WI38 (cell line): ENCODE measurements around the gene PPEF1.

ENCODE experiments used
- H3K4me3 ChIP-seq: 2 replicates; pipeline ENCODE4 v1.5.1; 2011; ENCODE audit warnings: low read depth, mild to moderate bottlenecking, control low read depth, low read length
- TF ChIP-seq, protein P1 (sequence below): IDR thresholded peaks from 2 replicates; pipeline ENCODE4 v1.5.1; 2012; ENCODE audit warnings: low read depth, mild to moderate bottlenecking, control low read depth, low read length

PPEF1 gene

DNA sequence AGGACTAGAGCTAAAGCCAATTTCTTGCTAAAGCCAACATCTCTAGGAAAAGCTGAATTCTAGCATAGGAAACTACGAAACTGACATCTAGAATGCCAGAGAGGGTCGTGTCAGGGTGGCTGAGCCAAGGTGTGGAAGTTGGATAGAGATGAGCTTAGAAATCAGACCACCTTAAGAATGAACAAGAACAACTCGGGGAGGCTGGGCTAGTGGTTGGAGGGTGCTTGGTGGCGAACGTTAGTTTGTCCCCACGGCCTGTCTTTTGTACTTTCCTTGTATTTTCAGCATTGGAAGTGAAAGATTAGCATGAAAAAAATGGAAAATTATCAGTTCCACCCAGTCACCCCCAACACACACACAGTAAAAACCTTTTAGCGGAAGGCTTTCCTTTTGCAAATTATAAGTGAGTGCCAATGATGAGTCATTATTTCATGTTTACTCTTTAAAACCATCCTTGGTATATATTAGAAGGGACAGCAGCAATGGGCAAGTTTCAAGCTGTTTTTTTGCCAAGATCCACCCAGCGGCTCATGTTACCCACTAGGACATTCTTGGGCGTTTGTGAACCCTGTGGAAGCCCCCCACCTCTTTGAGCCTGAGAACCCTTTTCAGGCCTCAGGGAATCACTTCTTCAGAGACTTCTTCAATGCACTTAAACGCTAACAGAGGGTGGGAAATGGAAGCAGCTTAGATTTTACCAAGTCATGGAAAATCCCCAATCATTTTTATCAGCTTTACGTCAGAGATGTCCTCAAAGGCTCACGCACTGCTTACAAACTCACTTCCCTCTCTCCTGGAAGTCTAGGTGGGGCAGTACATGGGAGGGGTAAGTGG is 4.9 kb upstream of the PPEF1 start:
- no peak overlapping the region for H3K4me3 ChIP-seq
- TF ChIP-seq, protein P1, sequence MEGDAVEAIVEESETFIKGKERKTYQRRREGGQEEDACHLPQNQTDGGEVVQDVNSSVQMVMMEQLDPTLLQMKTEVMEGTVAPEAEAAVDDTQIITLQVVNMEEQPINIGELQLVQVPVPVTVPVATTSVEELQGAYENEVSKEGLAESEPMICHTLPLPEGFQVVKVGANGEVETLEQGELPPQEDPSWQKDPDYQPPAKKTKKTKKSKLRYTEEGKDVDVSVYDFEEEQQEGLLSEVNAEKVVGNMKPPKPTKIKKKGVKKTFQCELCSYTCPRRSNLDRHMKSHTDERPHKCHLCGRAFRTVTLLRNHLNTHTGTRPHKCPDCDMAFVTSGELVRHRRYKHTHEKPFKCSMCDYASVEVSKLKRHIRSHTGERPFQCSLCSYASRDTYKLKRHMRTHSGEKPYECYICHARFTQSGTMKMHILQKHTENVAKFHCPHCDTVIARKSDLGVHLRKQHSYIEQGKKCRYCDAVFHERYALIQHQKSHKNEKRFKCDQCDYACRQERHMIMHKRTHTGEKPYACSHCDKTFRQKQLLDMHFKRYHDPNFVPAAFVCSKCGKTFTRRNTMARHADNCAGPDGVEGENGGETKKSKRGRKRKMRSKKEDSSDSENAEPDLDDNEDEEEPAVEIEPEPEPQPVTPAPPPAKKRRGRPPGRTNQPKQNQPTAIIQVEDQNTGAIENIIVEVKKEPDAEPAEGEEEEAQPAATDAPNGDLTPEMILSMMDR: no peak

DNA sequence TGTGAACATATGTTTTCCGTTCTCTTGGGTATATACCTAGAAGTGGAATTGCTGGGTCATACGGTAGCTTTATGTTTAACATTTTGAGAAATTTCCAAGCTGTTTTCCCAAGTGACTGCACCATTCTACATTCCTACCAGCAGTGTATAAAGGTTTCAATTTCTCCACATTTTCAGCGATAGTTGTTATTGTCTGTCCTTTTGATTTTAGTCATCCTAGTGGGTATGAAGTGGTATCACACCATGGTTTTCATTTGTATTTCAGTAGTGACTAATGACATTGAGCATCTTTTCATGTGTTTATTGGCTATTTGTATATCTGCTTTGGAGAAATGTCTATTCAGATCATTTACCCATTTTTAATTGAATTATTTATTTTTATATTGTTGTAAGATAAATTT is 2.4 kb downstream of the PPEF1 start:
- TF ChIP-seq, protein P1: no peak
- no peak overlapping the region for H3K4me3 ChIP-seq

DNA sequence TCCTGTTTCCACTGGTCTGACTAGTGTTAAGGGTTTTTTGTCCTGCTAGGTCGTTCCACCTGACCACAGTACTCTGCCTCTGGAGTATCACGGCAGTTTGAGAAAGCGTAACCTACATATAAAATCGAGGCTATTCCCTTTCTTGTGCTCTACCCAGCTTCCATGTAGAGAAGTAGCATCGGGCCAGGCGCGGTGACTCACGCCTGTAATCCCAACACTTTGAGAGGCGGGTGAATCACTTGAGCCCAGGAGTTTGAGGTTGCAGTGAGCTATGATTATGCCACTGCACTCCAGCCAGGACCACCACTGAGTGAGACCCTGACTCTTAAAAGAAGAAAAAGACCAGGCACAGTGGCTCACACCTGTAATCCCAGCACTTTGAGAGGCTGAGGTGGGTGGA is 7.5 kb downstream of the PPEF1 start:
- TF ChIP-seq, protein P1: no peak
- no peak overlapping the region for H3K4me3 ChIP-seq

DNA sequence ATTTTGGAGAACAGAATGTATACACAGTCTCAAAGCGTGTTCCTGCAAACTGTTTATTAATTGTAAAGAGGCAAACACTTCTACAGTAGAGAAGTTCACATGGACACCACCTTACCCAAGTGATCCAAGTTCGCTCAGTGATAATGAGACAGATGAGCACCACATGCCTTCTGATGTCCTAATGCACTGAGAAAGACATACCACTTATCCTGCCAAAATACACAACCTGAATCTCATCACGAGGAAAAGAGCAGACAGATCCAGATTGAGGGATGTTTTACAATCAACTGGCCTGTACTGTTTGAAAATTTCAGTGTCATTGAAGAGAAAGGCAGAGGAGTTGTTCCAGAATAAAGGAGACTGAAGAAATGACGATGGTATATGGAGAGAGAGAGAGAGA is 12.4 kb downstream of the PPEF1 start:
- TF ChIP-seq, protein P1: no peak
- H3K4me3 ChIP-seq: no peak overlapping the region

DNA sequence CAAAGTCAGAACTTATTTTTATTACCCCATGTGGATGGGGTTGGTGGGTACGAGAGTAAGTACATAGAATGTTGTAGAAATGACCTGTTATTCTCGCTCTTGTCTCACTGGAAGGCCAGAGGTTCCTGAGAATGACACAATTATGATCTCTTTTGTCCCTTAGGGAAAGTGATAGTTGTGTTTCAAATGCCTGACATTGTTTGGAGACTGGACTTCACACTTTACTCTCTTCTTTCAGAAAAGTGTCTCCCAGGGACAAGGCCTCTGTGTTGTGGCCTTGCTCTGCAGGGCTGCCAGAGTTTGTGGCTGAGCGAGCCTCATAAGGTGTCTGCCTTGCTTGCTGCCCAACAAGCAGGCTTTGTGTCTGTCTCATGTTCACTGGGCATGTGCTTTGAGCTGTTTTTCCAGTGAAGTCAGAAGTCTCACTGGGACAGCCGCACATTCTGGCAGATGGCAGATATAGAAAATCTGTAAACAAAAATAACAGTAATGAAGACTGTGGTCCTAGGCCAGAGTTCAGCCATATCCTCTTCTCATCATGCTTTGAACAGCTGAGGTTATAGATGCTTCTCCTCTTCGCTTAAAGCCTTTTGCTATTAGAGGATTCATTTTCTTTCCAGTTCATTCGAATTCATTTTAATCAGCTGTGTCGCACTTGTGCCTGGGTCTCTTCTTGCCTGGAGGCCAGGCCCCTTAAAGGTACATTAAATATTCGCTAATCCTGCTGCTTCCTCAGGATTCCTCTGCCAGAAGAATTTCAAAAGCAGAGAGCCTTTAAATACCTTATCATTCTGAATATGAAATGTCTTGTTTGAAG is 14.4 kb downstream of the PPEF1 start:
- TF ChIP-seq, protein P1: no peak
- no peak overlapping the region for H3K4me3 ChIP-seq

DNA sequence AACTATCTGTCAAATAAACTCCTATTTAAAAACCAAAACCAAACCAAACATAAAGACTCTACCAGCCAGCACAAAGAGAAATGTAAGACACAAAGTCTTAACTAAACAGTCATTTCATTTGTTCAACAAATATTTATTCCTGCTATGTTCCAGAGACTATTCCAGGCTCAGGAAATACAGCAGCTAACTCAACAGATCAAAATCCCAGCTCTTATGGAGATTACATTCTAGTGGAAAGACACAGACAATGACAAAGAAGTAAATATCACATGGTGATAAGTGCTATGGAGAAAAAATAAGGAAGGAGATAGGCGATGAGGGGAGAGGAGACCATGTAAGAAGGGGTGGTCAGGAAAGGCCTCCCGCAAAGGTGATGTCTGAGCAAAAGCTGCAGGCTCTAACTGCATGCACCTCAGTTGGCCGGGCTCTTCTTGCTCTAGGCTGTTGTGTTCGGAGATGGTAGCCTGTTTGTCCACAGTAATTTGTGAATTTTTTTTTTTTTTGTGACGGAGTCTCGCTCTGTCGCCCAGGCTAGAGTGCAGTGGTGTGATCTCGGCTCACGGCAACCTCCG is 15.1 kb downstream of the PPEF1 start:
- TF ChIP-seq, protein P1: no peak

More for the DNA sequence above, 15.1 kb downstream of the PPEF1 start:
- no peak overlapping the region for H3K4me3 ChIP-seq
